Measurements from ENCODE around the gene RPS19BP1. TPM values are rescaled to one million over a fixed set of nuclear protein-coding genes. Genes with fewer than 3 reads are reported as not detected.

The RPS19BP1 gene
- total RNA-seq, 1 experiment from 2014 or later = 80.4 TPM

DNA sequence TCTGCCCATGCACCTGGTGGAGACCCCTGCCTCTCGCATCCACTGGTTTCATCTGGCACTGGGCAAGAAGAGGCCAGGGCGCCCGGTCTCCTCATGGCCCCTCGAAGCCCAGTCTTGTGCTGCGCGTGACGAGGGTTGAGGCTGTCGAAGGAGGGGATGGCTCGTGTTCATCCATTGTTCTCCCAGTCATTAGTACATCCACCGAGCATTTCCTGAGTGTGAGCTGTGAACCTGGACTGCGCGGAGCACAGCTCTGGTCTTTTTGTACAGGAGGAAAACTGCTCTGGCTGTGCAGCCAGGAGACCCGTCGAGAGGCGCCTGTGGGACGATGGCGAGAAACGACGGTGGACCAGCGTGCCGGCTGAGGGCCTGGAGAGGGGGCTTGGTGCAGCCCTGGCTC, 44.8 kb upstream of the RPS19BP1 start:
- ChIA-PET POLR2A (no interaction called here), CTCF (no interaction called here)

More for the DNA sequence above, 44.8 kb upstream of the RPS19BP1 start:
- RAD21 ChIA-PET (ENCODE audit: low non-redundant PET in 1 of 2, low total read pairs in 2 of 2, uncharacterized antibody in 2 of 2, unreplicated experiment in 2 of 2) = no interaction called here
- H3K27ac ChIP-seq (ENCODE audit: low read depth, low read length) = no peak overlapping the region
- no peaks in the 10 kb centered on the region for H3K36me3 ChIP-seq (ENCODE audit: control insufficient read depth in 1 of 2, insufficient read depth in 2 of 2, low read length in 2 of 2)
- H3K79me2 ChIP-seq (ENCODE audit: insufficient read depth, low read length) = no peaks in the 10 kb centered on the region
- H3K4me3 ChIP-seq (replicated peaks in 1 of 2; ENCODE audit: low read depth in 1 of 2, low read length in 2 of 2) = no peak overlapping the region
- H3K9me2 ChIP-seq (ENCODE audit: insufficient read depth) = no peaks in the 10 kb centered on the region
- DNase-seq (ENCODE audit: low read depth, low spot score) (no peak), ATAC-seq (no peak)
- H3K4me1 ChIP-seq (ENCODE audit: control insufficient read depth in 1 of 2, insufficient read depth in 2 of 2, low read length in 2 of 2) = peaks cover 14 to 22% of the 10 kb centered on the region in 2 experiments
- H4K20me1 ChIP-seq (ENCODE audit: insufficient read depth) = no peaks in the 10 kb centered on the region
- no peaks in the 10 kb centered on the region for H3K9me3 ChIP-seq (ENCODE audit: control insufficient read depth in 1 of 2, insufficient read depth in 1 of 2, low read depth in 1 of 2, low read length in 2 of 2)
- H3K27me3 ChIP-seq (ENCODE audit: insufficient read depth, low read length) = no peaks in the 10 kb centered on the region; the same call in 1 of the 2 replicates
- no TSS peak for BruUV-seq (replicated peaks)
- no peak overlapping the region for H3K9ac ChIP-seq (ENCODE audit: low read length)
- TF ChIP-seq EZH2 (IDR thresholded peaks at IDR 0.05) = no peak
- TF ChIP-seq FOSL1 (IDR thresholded peaks at IDR 0.05; ENCODE audit: low read depth) = no peak
- no peak for TF ChIP-seq EZH2phosphoT487 (IDR thresholded peaks at IDR 0.05; ENCODE audit: borderline replicate concordance)
- TF ChIP-seq SIN3A (IDR thresholded peaks at IDR 0.05; ENCODE audit: low read depth) = no peak
- no peak for TF ChIP-seq EGR1 (IDR thresholded peaks at IDR 0.05; ENCODE audit: low read depth)
- TF ChIP-seq YY1 (IDR thresholded peaks at IDR 0.05; ENCODE audit: extremely low read depth, insufficient replicate concordance, low read depth, low read length) = no peak
- no peak for TF ChIP-seq SRF (IDR thresholded peaks at IDR 0.05; ENCODE audit: low read depth)
- TF ChIP-seq ZFX (IDR thresholded peaks at IDR 0.05) = no peak
- no peak for TF ChIP-seq RAD21 (IDR thresholded peaks at IDR 0.05; ENCODE audit: low read depth)
- no peak for TF ChIP-seq JUND (IDR thresholded peaks at IDR 0.05)
- no peak for TF ChIP-seq CBX3 (IDR thresholded peaks at IDR 0.05; ENCODE audit: low read depth)
- TF ChIP-seq POLR2A (IDR thresholded peaks at IDR 0.05; ENCODE audit: borderline replicate concordance, extremely low read depth, insufficient read depth, insufficient read length) = no peak
- no peak for TF ChIP-seq ZNF274 (IDR thresholded peaks at IDR 0.05; ENCODE audit: low read depth, low read length)
- TF ChIP-seq TCF7L2 (IDR thresholded peaks at IDR 0.05; ENCODE audit: borderline replicate concordance, extremely low read depth, insufficient read depth, insufficient read length) = no peak
- TF ChIP-seq ZBTB33 (IDR thresholded peaks at IDR 0.05; ENCODE audit: extremely low read depth, insufficient replicate concordance, low read length) = no peak
- H3K4me2 ChIP-seq (ENCODE audit: low read length) = no peak overlapping the region
- no peak overlapping the region for H2AFZ ChIP-seq (ENCODE audit: low read depth, low read length, poor library complexity, severe bottlenecking)
- intact Hi-C loops (cut with micrococcal nuclease) = no loop called here
